Pancreas (tissue), 10 donors: ENCODE results near the gene FAM78A. TPM values are rescaled to one million over a fixed set of nuclear protein-coding genes. Genes with fewer than 3 reads are reported as not detected.
A peak's percentile ranks its signal among the peaks of the same experiment; 100 is the strongest.

Experiments
- ATAC-seq, 4 donors: fragments of 200-7000 bp; cut with Tn5 transposase; one replicate each; pipeline versions ENCODE4 v1.8.0 to v1.9.1; 2020; ENCODE audit warnings: mild to moderate bottlenecking in 4 of 4, moderate library complexity in 4 of 4
- DNase-seq, 6 donors: peaks; one replicate each; pipeline ENCODE4 v3.0.0-alpha.2; 2020
- FAIRE-seq: peaks from 2 replicates; lab custom pipeline; 2012; peaks lifted over from hg19 to GRCh38; lab: Jason Lieb, UNC
- H3K27ac ChIP-seq, 4 donors: fragments of 200-600 bp; sonication (generic); 1 replicate in 3 of 4; 2 replicates in 1 of 4; pipeline versions ENCODE4 v1.5.0 to v1.8.0; 2020
- H3K27me3 ChIP-seq, 4 donors: fragments of 200-600 bp; one replicate each; pipeline ENCODE4 v1.8.0; 2021
- H3K36me3 ChIP-seq, 3 donors: fragments of 200-600 bp; sonication (generic) in 1 of 3; one replicate each; pipeline versions ENCODE4 v1.5.0 to v1.8.0; 2020 to 2021
- H3K4me1 ChIP-seq, 3 donors: fragments of 200-600 bp; one replicate each; pipeline ENCODE4 v1.8.0; 2021
- H3K4me3 ChIP-seq, 4 donors: fragments of 200-600 bp; sonication (generic) in 2 of 4; one replicate each; pipeline versions ENCODE4 v1.5.0 to v1.8.0; 2020 to 2021
- H3K9me3 ChIP-seq, 4 donors: fragments of 200-600 bp; one replicate each; pipeline ENCODE4 v1.8.0; 2021
- CTCF ChIP-seq, 4 donors: fragments of 200-600 bp; sonication (generic) in 3 of 4; IDR thresholded peaks; one replicate each; pipeline versions ENCODE4 v1.5.0 to v1.8.0; 2021; ENCODE audit warnings: antibody characterized with exemption in 4 of 4
- whole genome bisulfite sequencing, 2 donors: extraction: QIAGEN DNeasy Blood & Tissue Kit; methylation state at CpG; one replicate each; pipeline ENCODE4 v1.1.7; 2013; 5-methylcytosine and 5-hydroxymethylcytosine counted together
- intact Hi-C, 3 donors: fragments of 100-400 bp; cut with DNase I; formaldehyde crosslinking; loops; one replicate each; pipeline versions ENCODE4 v1.11.1 to v1.14.2; 2022
- polyA plus RNA-seq, 2 donors: library from polyadenylated mRNA; stranded (reverse); fragments of 200-250 nt; gene quantifications; one replicate each; pipeline ENCODE4 v1.2.3, GENCODE V29; 2013
- total RNA-seq, 6 donors: library from RNA; stranded (reverse); fragmentation: NEBNext Ultra II Directional in 4 of 6; extraction: Animal tissue kit (Norgen Biotek cat#: 25700) in 4 of 6; gene quantifications; one replicate each; pipeline versions ENCODE4 v1.2.1 to v1.2.4, GENCODE V29; 2021 to 2023
- donor health status: healthy with polysubstance abuse.
- donor health status: DM: no; HTN: no; CAD: no; lungs with moderate emphysema.
- donor health status: DM: no; HTN: no; CAD: no.
- donor health status: control.
- donor health status: control.
- donor health status: Bipolar disorder and iron deficiency.
- donor health status: DM: yes; HTN: yes; CAD: no.
- donor health status: DM: no; HTN: no; CAD: no.
- donor health status: DM: no; HTN: no; CAD: no.
- donor health status: DM: yes; HTN: yes; CAD: no.

Gene FAM78A
- total and polyA plus RNA-seq, 8 donors, result 0.37 to 3.9 (median 0.78) TPM

DNA sequence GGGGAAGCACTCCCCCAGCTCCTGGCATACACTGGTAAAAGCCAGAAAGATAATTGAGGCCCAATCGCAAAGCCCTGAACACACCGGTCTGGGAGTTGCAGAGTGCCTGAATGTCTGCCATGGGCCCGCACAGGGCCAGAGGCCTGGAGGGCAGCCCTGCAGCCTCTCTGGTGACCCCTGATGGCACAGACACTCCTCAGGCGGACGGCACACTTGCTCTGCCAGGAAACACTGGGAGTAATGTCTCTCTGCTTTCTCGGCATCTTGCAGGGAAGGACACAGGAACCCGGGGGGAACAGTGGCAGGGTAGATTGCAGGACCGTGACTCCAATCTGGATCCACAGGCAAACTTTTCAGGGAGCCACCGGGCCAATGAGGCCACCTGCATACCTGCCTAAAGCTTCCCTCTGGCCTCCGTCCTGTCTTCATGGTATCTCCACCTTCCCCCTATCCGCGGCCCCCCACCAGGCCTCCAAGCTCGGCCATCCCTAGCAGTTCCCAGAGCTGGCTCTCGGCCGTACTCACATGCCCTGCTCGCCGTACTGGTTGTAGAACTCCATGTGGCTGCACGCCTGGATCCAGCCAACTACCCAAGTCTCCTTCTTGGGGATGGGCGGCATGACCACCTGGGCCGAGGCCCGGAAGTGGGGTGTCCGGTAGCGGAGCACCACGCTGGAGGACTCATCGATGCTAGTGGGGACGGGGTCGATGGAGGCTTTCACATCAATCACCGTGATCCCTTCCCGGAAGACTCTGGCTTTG, 797 bp downstream of the FAM78A start:
- FAIRE-seq (no peak), DNase-seq (no peak), ATAC-seq (peak in 2 of 4 donors; percentile 18 to 23)
- Histone ChIP-seq H3K27me3 (no peaks in the 10 kb centered on the region), H3K36me3 (no peaks in the 10 kb centered on the region), H3K4me1 (no peaks in the 10 kb centered on the region), H3K27ac (peak overlapping the region in 2 of 4 donors; percentile 50 to 67), H3K9me3 (no peaks in the 10 kb centered on the region), H3K4me3 (peak overlapping the region in 1 of 4 donors; percentile 80)
- intact Hi-C loops, result no loop called here
- 86 to 87% methylated on average over 29 of the region's 29 CpGs for WGBS, 2 donors
- no peak for TF ChIP-seq CTCF (IDR thresholded peaks at IDR 0.05)

DNA sequence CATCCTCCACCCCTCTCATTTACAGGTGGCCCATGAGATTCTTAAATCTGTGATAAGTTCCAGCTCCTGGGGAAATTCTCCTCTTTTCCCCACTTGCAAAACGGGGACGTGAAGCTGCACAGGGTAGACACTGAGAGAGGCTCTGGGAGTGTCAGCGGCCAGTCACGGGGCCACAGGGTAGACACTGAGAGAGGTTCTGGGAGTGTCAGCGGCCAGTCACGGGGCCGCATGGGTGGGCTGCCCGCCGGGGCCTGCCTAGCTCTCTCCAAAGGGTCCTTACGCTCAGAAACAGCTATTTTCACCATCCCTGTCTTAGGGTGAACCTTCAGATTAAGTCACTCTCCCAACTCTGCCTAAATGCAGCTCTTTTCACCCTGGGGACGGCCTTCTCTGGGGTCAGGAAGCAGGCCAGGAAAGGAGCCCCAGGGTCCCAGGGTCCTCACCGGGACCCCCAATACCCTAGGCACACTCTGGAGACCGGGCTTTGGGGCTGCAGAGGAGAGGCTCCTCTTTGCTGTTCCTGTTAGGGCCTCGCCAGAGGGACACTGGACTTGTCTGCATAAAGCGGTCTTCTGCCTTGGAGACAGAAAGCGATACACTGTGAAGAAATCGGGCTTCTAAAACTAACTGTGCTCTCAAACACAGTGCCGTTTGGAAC, 1.5 kb downstream of the FAM78A start:
- Histone ChIP-seq H3K36me3 (no peaks in the 10 kb centered on the region), H3K27me3 (no peaks in the 10 kb centered on the region), H3K27ac (peak overlapping the region in 2 of 4 donors; percentile 50 to 67), H3K9me3 (no peaks in the 10 kb centered on the region), H3K4me3 (peak overlapping the region in 1 of 4 donors; percentile 80), H3K4me1 (no peaks in the 10 kb centered on the region)
- DNase-seq (no peak), ATAC-seq (peak in 2 of 4 donors; percentile 50), FAIRE-seq (no peak)
- 79 to 85% methylated on average over 18 of the region's 18 CpGs for WGBS, 2 donors
- TF ChIP-seq CTCF (IDR thresholded peaks at IDR 0.05), result no peak
- intact Hi-C loops, result no loop called here

DNA sequence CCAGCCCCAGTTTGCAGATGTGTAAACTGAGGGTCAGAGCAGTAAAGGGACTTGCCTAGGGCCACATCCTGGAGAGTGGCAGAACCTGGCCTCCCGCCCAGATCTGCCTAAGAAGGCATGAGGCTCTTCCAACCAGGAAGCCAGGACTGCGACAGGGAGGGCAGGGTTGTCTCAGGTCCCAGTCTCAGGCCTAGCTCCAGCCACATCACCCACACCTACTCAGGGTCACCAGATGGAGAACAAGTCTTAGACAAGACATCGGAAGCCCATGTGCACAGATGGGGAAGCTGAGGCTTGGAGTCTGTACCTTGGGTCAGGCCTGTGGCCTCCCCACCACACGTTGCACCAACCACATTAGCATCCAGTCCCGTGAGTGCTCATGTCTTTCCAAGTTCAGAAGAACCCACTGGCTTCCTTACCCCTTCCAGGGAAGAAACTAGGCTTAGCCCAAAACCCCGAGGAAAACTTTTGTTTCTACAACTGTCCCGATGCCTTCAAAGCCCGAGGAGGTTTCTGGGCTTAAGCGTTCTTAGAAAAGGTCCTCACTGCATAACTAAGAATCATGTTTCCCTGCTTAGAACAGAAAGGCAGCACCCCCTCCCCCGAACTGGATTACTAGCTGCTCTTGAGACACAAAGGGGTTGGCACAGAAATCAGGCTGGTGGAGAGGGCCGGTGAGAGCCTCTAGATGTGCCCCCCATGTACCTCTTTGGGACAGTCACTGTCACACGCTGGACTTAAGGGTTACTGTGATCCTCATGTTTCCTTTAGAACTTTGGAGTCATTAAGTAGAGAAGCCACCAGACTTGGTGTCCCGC, 2.2 kb downstream of the FAM78A start:
- no peaks in the 10 kb centered on the region for H3K9me3 ChIP-seq
- ATAC-seq (peak in 1 of 4 donors; percentile 6), FAIRE-seq (no peak), DNase-seq (no peak)
- TF ChIP-seq CTCF (IDR thresholded peaks at IDR 0.05), result no peak
- no peaks in the 10 kb centered on the region for H3K4me1 ChIP-seq
- no peaks in the 10 kb centered on the region for H3K27me3 ChIP-seq
- intact Hi-C loops, result no loop called here
- WGBS, 2 donors, result 75 to 78% methylated on average over 13 of the region's 13 CpGs
- no peaks in the 10 kb centered on the region for H3K36me3 ChIP-seq
- H3K27ac ChIP-seq, result peak overlapping the region in 2 of 4 donors; percentile 50 to 67
- H3K4me3 ChIP-seq, result peak overlapping the region in 1 of 4 donors; percentile 80

GRCh38 chr9:131273146-131273855, 3.0 kb downstream of the FAM78A start:
- peak overlapping the region in 1 of 4 donors; percentile 80 for H3K4me3 ChIP-seq
- intact Hi-C loops, result no loop called here
- no peaks in the 10 kb centered on the region for H3K4me1 ChIP-seq
- H3K36me3 ChIP-seq, result no peaks in the 10 kb centered on the region
- TF ChIP-seq CTCF (IDR thresholded peaks at IDR 0.05), result no peak
- DNase-seq (peak in 1 of 6 donors; percentile 36), ATAC-seq (no peak), FAIRE-seq (no peak)
- peak overlapping the region in 2 of 4 donors; percentile 14 to 67 for H3K27ac ChIP-seq
- no peaks in the 10 kb centered on the region for H3K9me3 ChIP-seq
- 79 to 87% methylated on average over 22 of the region's 22 CpGs for WGBS, 2 donors
- H3K27me3 ChIP-seq, result no peaks in the 10 kb centered on the region
